Keratinocyte (primary cell): ENCODE data around the gene IL17RC. TPM values are rescaled to one million over a fixed set of nuclear protein-coding genes. Genes with fewer than 3 reads are reported as not detected.

Experiments
- DNase-seq: peaks from one replicate; pipeline ENCODE4 v3.0.0-alpha.2; 2011; ENCODE audit warnings: low read depth, missing footprints, low spot score
- FAIRE-seq: peaks from 2 replicates; lab custom pipeline; 2011; peaks lifted over from hg19 to GRCh38; lab: Jason Lieb, UNC
- H2AFZ ChIP-seq: 2 replicates; pipeline ENCODE4 v1.6.0; 2012; ENCODE audit warnings: low read length, control low read depth, inconsistent platforms; ENCODE audit not compliant: control insufficient read depth
- H3K27ac ChIP-seq: 2 replicates; pipeline ENCODE4 v1.5.1; 2011; ENCODE audit warnings: low read length; ENCODE audit not compliant: control insufficient read depth, insufficient read depth
- H3K27me3 ChIP-seq: 3 replicates; pipeline ENCODE4 v1.6.0; 2011; ENCODE audit warnings: low read length; ENCODE audit not compliant: control insufficient read depth, insufficient read depth; ENCODE audit errors: extremely low read depth
- H3K36me3 ChIP-seq, 2 experiments: 2 replicates in 1 of 2; 3 replicates in 1 of 2; pipeline ENCODE4 v1.5.1; 2011; ENCODE audit warnings: low read length in 2 of 2, mild to moderate bottlenecking in 1 of 2; ENCODE audit not compliant: control insufficient read depth in 2 of 2, insufficient read depth in 2 of 2; ENCODE audit errors: extremely low read depth in 1 of 2
- H3K4me1 ChIP-seq: 3 replicates; pipeline ENCODE4 v1.5.1; 2011; ENCODE audit warnings: low read length; ENCODE audit not compliant: control insufficient read depth, insufficient read depth; ENCODE audit errors: extremely low read depth
- H3K4me2 ChIP-seq: 3 replicates; pipeline ENCODE4 v1.6.0; 2011; ENCODE audit warnings: low read depth, low read length; ENCODE audit not compliant: control insufficient read depth, insufficient read depth; ENCODE audit errors: extremely low read depth
- H3K4me3 ChIP-seq, 3 experiments: fragments of 200-600 bp in 1 of 3; sonication (generic) in 1 of 3; 2 replicates in 2 of 3; 3 replicates in 1 of 3; pipeline ENCODE4 v1.5.1; 2011 to 2016; ENCODE audit warnings: low read length in 3 of 3, mild to moderate bottlenecking in 3 of 3, control low read depth in 2 of 3, inconsistent platforms in 1 of 3, low read depth in 1 of 3, mixed read lengths in 1 of 3, mixed run types in 1 of 3, moderate library complexity in 1 of 3; ENCODE audit not compliant: control insufficient read depth in 2 of 3, insufficient read depth in 2 of 3; ENCODE audit errors: extremely low read depth in 1 of 3
- H3K79me2 ChIP-seq: 2 replicates; pipeline ENCODE4 v1.6.0; 2012; ENCODE audit warnings: low read length; ENCODE audit not compliant: control insufficient read depth, insufficient read depth
- H3K9ac ChIP-seq: 3 replicates; pipeline ENCODE4 v1.6.0; 2011; ENCODE audit warnings: low read length; ENCODE audit not compliant: control insufficient read depth, insufficient read depth; ENCODE audit errors: extremely low read depth
- H3K9me1 ChIP-seq: 3 replicates; pipeline ENCODE4 v1.6.0; 2011; ENCODE audit warnings: low read length; ENCODE audit not compliant: control insufficient read depth, insufficient read depth; ENCODE audit errors: extremely low read depth
- H3K9me3 ChIP-seq: 2 replicates; pipeline ENCODE4 v1.5.1; 2012; ENCODE audit warnings: low read depth, low read length; ENCODE audit not compliant: control insufficient read depth
- H4K20me1 ChIP-seq: 3 replicates; pipeline ENCODE4 v1.6.0; 2011; ENCODE audit warnings: low read length; ENCODE audit not compliant: control insufficient read depth, insufficient read depth; ENCODE audit errors: extremely low read depth
- CTCF ChIP-seq, 3 experiments: IDR thresholded peaks in 1 of 3; conservative IDR thresholded peaks in 1 of 3; optimal IDR thresholded peaks in 1 of 3; 2 replicates in 2 of 3; 3 replicates in 1 of 3; pipeline versions ENCODE3 to v1.5.1; 2011; ENCODE audit warnings: low read length in 3 of 3, mild to moderate bottlenecking in 3 of 3, moderate library complexity in 2 of 3, control low read depth in 1 of 3, inconsistent platforms in 1 of 3; ENCODE audit not compliant: insufficient read depth in 2 of 3; ENCODE audit errors: extremely low read depth in 1 of 3
- EZH2 ChIP-seq: IDR thresholded peaks from one replicate; pipeline ENCODE4 v1.6.1; 2012; ENCODE audit warnings: inconsistent platforms, mild to moderate bottlenecking, low read length, moderate library complexity
- dilution Hi-C: fragments of 300-500 bp; cut with MboI; formaldehyde crosslinking; loops from one replicate; pipeline ENCODE4 v1.7.0; 2020; ENCODE audit warnings: low sequenced_read_pairs; ENCODE audit not compliant: extremely low pct_ligation_motif_present
- polyA plus RNA-seq, 5 experiments: library from polyadenylated mRNA; depleted of rRNA in 3 of 5; stranded (reverse) in 3 of 5; stranded (forward) in 1 of 5; unstranded in 1 of 5; fragments of >200 nt; gene quantifications; 1 replicate in 1 of 5; 2 replicates in 3 of 5; 3 replicates in 1 of 5; pipeline versions ENCODE4 v1.2.1 to v1.2.3, GENCODE V29; 2011 to 2012; ENCODE audit warnings: missing spikeins in 2 of 5, low read depth in 1 of 5, low replicate concordance in 1 of 5

The IL17RC gene
- polyA plus RNA-seq, 1 donor (not counting 4 experiments of a cell fraction or from before 2014, with no cell fraction given), result 6.3 TPM

GRCh38 chr3:9906480-9906879 lies 10.4 kb upstream of the IL17RC start:
- Histone ChIP-seq H3K9me1 (no peaks in the 10 kb centered on the region), H3K9me3 (no peaks in the 10 kb centered on the region), H3K4me3 (no peak overlapping the region), H3K27me3 (no peaks in the 10 kb centered on the region), H3K79me2 (no peaks in the 10 kb centered on the region), H3K4me1 (peaks cover 21% of the 10 kb centered on the region), H2AFZ (no peak overlapping the region), H4K20me1 (no peaks in the 10 kb centered on the region), H3K27ac (no peak overlapping the region), H3K9ac (no peak overlapping the region), H3K4me2 (no peak overlapping the region), H3K36me3 (peaks cover 15 to 21% of the 10 kb centered on the region in 2 experiments)
- dilution Hi-C loops, result no loop called here
- FAIRE-seq (no peak), DNase-seq (no peak)
- TF ChIP-seq CTCF (optimal IDR thresholded peaks at IDR 0.05 in 1 of 3, IDR thresholded peaks at IDR 0.05 in 1 of 3, conservative IDR thresholded peaks at IDR 0.05 in 1 of 3; ENCODE audit: extremely low read depth in 1 of 3, insufficient read depth in 2 of 3, low read length in 3 of 3), result no peak
- TF ChIP-seq EZH2, result no peak

GRCh38 chr3:9908286-9908685 lies 8.6 kb upstream of the IL17RC start:
- Histone ChIP-seq H3K4me2 (no peak overlapping the region), H4K20me1 (no peaks in the 10 kb centered on the region), H3K27ac (no peak overlapping the region), H2AFZ (no peak overlapping the region), H3K27me3 (no peaks in the 10 kb centered on the region), H3K36me3 (peaks cover 15 to 24% of the 10 kb centered on the region in 2 experiments), H3K4me3 (no peak overlapping the region), H3K9ac (no peak overlapping the region), H3K79me2 (no peaks in the 10 kb centered on the region), H3K9me1 (no peaks in the 10 kb centered on the region), H3K4me1 (peaks cover 19% of the 10 kb centered on the region), H3K9me3 (no peaks in the 10 kb centered on the region)
- FAIRE-seq (no peak), DNase-seq (no peak)
- dilution Hi-C loops, result no loop called here
- TF ChIP-seq CTCF (optimal IDR thresholded peaks at IDR 0.05 in 1 of 3, IDR thresholded peaks at IDR 0.05 in 1 of 3, conservative IDR thresholded peaks at IDR 0.05 in 1 of 3; ENCODE audit: extremely low read depth in 1 of 3, insufficient read depth in 2 of 3, low read length in 3 of 3), result no peak
- no peak for TF ChIP-seq EZH2
